Activated CD8-positive, alpha-beta memory T cell treated with anti-CD3 and anti-CD28 coated beads, Interleukin-2, amount 10 ng/mL, durations not matched to agents 7 days and 5 days (primary cell): ENCODE results near the gene SIRT5. TPM values are rescaled to one million over a fixed set of nuclear protein-coding genes. Genes with fewer than 3 reads are reported as not detected.

Experiments
- ATAC-seq: fragments of 150-1000 bp; cut with Tn5 transposase; one replicate; pipeline ENCODE4 v1.10.0; 2021; ENCODE audit warnings: moderate library complexity
- CTCF ChIA-PET: fragments of 350-600 bp; sonication (Branson Sonifier 250); formaldehyde crosslinking; loops from one replicate; lab custom pipeline; 2021; ENCODE audit warnings: antibody characterized with exemption; lab: Charles Lee
- DNase-seq: peaks from one replicate; pipeline ENCODE4 v3.0.0-alpha.2; 2020
- H3K27ac Mint-ChIP-seq: one replicate; pipeline ENCODE4 v1.8.0; 2021; ENCODE audit warnings: mild to moderate bottlenecking, mixed read lengths
- H3K27me3 Mint-ChIP-seq: one replicate; pipeline ENCODE4 v1.8.0; 2021; ENCODE audit warnings: mixed read lengths
- H3K36me3 Mint-ChIP-seq: one replicate; pipeline ENCODE4 v1.8.0; 2021; ENCODE audit warnings: mild to moderate bottlenecking, mixed read lengths
- H3K4me1 Mint-ChIP-seq: one replicate; pipeline ENCODE4 v1.8.0; 2021; ENCODE audit warnings: mixed read lengths
- H3K4me3 Mint-ChIP-seq: one replicate; pipeline ENCODE4 v1.8.0; 2021; ENCODE audit warnings: mild to moderate bottlenecking, moderate library complexity, mixed read lengths
- H3K9me3 Mint-ChIP-seq: one replicate; pipeline ENCODE4 v1.8.0; 2022; ENCODE audit warnings: low read depth, mixed read lengths
- total RNA-seq, 2 experiments: library from RNA; stranded (reverse); gene quantifications; one replicate each; pipeline ENCODE4 v1.2.3, GENCODE V29; 2021

SIRT5 gene
- total RNA-seq, 2 experiments from 2014 or later: 6.9 to 10.9 TPM

DNA sequence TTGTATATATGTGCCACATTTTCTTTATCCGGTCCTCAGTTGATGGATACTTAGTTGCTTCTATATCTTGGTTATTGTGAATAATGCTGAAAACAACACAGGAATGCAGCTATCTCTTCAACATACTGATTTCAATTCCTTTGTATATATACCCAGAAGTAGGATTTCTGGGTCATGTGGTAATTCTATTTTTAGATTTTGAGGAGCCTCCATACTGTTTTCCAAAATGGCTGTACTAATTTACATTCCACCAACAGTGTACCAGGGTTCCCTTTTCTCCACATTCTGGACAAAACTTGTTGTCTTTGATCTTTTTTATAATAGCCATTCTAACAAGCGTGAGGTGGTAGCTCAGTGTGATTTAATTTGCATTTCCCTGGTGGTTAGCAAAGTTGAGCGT is 1.6 kb downstream of the SIRT5 start:
- Mint-ChIP-seq H3K9me3 (peaks cover 4% of the 10 kb centered on the region), H3K4me1 (peaks cover 24% of the 10 kb centered on the region), H3K36me3 (peaks cover 12% of the 10 kb centered on the region), H3K4me3 (peak overlapping the region; percentile 42), H3K27ac (no peak overlapping the region), H3K27me3 (no peaks in the 10 kb centered on the region)
- ATAC-seq: no peak
- CTCF ChIA-PET: interaction anchor here (1.0 to 4.6 kb wide), 19 partner anchors 14 to 247 kb away, joined by 4 to 61 read pairs (median 11); partner anchors contain the start of genes GFOD1, MCUR1, NOL7 and RANBP9
- no peak for DNase-seq

DNA sequence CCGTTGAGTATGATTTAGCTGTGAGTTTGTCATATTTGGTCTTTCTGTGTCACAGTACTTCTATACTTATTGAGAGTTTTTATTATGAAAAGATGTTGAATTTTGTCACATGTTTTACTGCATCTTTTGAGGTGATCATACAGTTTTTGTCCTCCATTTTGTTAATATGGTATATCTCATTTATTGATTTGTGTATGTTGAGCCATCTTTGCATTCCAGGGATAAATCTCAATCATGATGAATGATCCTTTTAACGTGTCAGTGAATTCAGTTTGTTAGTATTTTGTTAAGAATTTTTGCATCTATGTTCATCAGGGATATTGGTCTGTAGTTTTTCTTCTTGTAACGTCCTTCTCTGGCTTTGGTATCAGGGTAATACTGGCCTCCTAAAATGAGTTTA is 3.5 kb downstream of the SIRT5 start:
- no peak overlapping the region for H3K27ac Mint-ChIP-seq
- no peak for ATAC-seq
- no peak for DNase-seq
- peaks cover 22% of the 10 kb centered on the region for H3K4me1 Mint-ChIP-seq
- CTCF ChIA-PET: interaction anchor here (0.6 kb wide), 1 partner anchor 54 kb away, joined by 3 read pairs; no protein-coding TSS in a partner anchor
- peaks cover 4% of the 10 kb centered on the region for H3K9me3 Mint-ChIP-seq
- no peaks in the 10 kb centered on the region for H3K27me3 Mint-ChIP-seq
- peaks cover 17% of the 10 kb centered on the region for H3K36me3 Mint-ChIP-seq
- H3K4me3 Mint-ChIP-seq: no peak overlapping the region

DNA sequence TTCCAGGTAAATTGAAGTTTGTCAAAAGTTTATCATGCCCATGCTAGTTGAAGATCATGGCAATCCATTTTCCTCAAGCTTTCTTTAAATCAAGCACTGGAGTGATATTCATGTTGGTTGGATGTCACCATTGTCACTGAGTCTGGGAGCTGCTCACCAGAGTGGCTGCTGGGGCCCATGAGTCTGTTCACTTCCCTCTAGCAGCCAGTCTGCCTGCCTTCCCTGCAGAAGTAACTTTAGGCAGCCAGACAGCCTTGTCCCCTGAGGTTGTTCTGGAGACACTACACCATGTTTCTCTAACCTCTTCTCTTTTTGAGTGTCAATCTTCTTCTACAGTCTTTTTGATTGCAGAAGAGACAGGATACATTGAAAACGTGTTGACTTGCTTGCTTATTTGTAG is 5.5 kb downstream of the SIRT5 start:
- peaks cover 4% of the 10 kb centered on the region for H3K9me3 Mint-ChIP-seq
- H3K4me1 Mint-ChIP-seq: peaks cover 13% of the 10 kb centered on the region
- CTCF ChIA-PET: no interaction called here
- H3K4me3 Mint-ChIP-seq: no peak overlapping the region
- H3K27me3 Mint-ChIP-seq: no peaks in the 10 kb centered on the region
- no peak overlapping the region for H3K27ac Mint-ChIP-seq
- DNase-seq (no peak), ATAC-seq (no peak)
- peaks cover 23% of the 10 kb centered on the region for H3K36me3 Mint-ChIP-seq

DNA sequence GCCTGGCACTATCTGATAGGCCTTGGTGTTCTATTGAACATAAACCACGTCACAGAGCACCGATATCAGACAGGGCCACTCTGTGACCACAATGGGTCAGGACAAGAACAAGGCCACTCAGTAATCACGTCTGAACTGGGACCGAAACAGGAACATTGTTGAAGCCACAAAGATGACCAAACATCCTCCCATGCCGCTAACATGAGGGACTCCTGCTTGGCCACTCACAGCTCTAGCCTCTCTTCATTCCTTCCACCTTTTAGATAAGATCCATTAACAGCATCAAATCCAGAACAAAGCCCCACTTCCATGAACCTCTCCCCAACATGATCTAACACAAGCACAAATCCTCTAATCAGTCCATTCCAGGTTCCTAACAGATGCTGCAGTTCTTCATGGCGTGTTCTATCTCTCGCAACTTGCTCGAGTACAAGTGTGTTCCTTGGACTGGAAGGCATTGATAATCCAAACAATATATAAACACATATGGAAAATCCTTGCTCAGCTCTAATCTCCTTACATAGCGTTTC is 7.4 kb downstream of the SIRT5 start:
- Mint-ChIP-seq H3K27me3 (no peaks in the 10 kb centered on the region), H3K27ac (no peak overlapping the region), H3K36me3 (peaks cover 27% of the 10 kb centered on the region), H3K9me3 (peaks cover 4% of the 10 kb centered on the region), H3K4me1 (no peaks in the 10 kb centered on the region), H3K4me3 (no peak overlapping the region)
- CTCF ChIA-PET: interaction anchor here (0.7 kb wide), 1 partner anchor 485 kb away, joined by 3 read pairs; no protein-coding TSS in a partner anchor
- no peak for DNase-seq
- no peak for ATAC-seq

DNA sequence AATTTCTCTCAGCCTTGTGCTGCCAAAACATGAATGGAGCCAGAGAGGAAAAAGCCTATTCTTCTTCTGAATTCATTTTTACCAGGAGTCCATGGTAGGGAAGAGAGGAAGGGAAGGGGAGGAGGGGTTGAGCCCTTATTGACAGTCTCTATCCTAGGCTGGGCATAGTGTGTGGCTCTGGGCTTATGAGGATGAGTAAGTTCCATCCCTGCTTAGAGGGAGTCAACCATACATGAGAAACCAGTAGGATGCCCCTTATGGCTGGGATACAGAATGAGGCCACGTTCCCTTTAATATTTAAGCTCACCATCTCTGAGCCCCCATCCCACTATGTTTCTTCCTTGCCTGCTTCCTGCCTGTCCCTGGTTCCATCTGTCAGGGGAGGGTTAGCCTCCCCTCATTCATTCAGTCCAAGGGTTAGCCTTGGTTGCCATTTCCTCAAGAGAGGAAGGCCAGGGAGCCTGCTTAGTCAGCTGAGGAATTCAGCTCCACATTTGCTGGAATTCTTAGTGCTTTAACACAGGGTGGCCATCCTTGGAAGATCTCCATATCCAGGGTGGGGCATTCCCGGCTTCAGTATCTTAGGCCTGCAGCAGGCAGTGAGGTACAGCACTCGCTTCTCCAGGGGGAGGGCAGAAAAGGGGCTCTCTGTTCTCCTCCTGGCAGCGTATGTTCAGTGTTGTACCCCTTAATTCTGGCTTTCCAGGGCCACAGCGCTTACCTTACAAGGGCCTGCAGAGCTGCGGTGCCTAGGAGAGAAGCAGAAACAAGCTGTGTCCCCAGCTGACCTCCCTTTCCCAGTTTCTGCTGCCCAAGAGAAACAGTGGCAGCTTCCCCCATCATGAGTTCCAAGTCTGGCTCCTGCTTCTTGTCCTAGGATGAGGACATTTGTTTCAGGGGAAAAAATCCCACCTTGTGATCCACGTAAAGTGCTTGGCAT is 12.5 kb downstream of the SIRT5 start:
- Mint-ChIP-seq H3K27ac (no peak overlapping the region), H3K4me1 (no peaks in the 10 kb centered on the region), H3K4me3 (no peak overlapping the region), H3K36me3 (peaks cover 14% of the 10 kb centered on the region), H3K9me3 (no peaks in the 10 kb centered on the region), H3K27me3 (no peaks in the 10 kb centered on the region)
- DNase-seq (no peak), ATAC-seq (no peak)
- CTCF ChIA-PET: interaction anchor here (2.2 kb wide), 1 partner anchor 12 kb away, joined by 7 read pairs; no protein-coding TSS in a partner anchor

DNA sequence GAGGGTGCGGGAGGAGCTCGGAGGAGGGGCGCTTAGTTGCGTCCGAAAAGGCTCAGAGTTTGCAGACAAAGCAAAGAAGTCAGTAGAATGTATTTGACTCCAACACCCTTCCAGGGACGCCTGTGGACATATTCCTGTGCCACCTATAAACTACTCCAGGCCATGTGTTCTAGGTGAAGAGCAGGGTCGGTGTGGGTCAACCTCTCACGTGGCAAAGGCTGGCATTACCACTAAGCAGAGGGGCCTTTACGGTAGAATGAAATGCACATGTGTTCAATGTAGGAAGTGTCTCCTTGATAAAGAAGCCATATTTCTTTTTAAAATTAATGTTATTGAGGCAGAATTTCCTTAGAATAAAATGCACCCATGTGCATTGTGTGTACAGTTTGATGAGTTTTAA is 15.4 kb downstream of the SIRT5 start:
- ATAC-seq (no peak), DNase-seq (no peak)
- CTCF ChIA-PET: no interaction called here
- H3K27me3 Mint-ChIP-seq: no peaks in the 10 kb centered on the region
- H3K9me3 Mint-ChIP-seq: no peaks in the 10 kb centered on the region
- H3K27ac Mint-ChIP-seq: no peak overlapping the region
- peaks cover 6% of the 10 kb centered on the region for H3K36me3 Mint-ChIP-seq
- H3K4me3 Mint-ChIP-seq: no peak overlapping the region
- peaks cover 2% of the 10 kb centered on the region for H3K4me1 Mint-ChIP-seq

DNA sequence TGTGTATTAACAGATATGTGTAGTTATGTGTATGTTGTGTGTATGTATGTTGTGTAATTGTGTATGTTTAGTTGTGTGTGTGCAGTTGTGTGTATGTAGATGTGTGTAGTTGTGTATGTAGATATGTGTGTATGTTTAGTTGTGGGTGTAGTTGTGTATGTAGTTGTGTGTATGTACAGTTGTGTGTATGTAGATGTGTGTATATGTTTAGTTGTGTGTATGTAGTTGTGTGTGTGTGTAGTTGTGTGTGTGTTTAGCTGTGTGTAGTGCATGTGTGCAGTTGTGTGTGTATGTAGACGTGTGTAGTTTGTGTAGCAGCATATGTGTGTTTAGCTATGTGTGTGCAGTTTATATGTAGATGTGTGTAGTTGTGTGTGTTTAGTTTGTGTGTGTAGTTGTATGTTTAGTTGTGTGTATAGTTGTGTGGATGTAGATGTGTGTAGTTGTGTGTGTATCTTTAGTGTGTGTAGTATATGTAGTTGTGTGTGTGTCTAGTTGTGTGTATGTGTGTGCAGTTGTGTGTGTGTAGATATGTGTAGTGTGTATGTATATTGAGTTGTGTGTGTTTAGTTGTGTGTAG is 16.3 kb downstream of the SIRT5 start:
- no peak for ATAC-seq
- Mint-ChIP-seq H3K9me3 (no peaks in the 10 kb centered on the region), H3K27ac (no peak overlapping the region), H3K36me3 (peaks cover 1% of the 10 kb centered on the region), H3K4me1 (peaks cover 2% of the 10 kb centered on the region), H3K27me3 (no peaks in the 10 kb centered on the region), H3K4me3 (no peak overlapping the region)
- DNase-seq: no peak
- CTCF ChIA-PET: interaction anchor here (1.0 kb wide), 1 partner anchor 25 kb away, joined by 3 read pairs; the partner anchor contains the start of gene NOL7

DNA sequence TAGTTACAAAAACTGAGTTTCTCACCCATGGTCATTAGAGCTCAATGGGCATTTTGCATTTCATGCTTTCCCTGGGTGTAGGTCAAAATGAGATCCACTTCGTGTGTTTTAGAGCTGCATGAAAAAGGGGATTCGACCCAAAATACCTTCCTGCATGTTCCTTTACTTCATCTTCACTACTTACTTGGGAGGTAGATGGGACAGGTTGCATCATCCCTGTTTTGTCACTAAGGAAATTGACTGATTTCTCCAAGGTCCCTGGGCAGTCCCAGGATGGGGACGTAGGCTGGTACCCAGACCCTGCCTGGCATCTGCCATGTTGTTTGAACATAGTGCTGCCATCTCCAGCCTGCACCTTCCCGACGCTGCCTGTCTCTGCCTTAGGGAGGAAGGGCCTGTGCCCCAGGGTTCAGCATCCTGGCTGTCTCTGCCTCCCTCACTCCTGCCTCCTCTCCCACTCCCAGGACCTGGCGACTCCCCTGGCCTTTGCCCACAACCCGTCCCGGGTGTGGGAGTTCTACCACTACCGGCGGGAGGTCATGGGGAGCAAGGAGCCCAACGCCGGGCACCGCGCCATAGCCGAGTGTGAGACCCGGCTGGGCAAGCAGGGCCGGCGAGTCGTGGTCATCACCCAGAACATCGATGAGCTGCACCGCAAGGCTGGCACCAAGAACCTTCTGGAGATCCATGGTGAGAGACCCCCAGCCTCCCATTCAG is 17.0 kb downstream of the SIRT5 start:
- CTCF ChIA-PET: interaction anchor here (1.0 kb wide), 1 partner anchor 24 kb away, joined by 3 read pairs; the partner anchor contains the start of gene NOL7
- no peak for DNase-seq

DNA sequence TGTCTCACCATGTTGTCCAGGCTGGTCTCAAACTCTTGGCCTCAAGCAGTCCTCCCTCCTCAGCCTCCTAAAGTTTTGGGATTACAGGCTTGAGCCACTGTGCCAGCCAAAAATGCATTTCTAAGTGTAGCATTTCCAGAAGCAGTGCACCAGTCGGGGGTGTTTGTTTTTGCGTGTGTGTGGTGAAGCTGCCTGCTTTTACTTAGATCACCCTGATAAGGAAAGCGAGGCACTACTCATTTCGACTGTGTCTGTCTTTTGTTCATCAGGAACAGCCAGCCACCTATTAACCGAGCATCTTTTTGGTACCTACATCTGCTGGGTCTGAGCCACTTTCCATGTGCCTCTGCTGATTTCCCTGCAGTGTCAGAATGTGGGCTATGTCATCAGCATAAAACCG is 18.7 kb downstream of the SIRT5 start:
- Mint-ChIP-seq H3K4me1 (peaks cover 2% of the 10 kb centered on the region), H3K36me3 (peaks cover 8% of the 10 kb centered on the region), H3K27me3 (no peaks in the 10 kb centered on the region), H3K9me3 (no peaks in the 10 kb centered on the region), H3K4me3 (no peak overlapping the region), H3K27ac (no peak overlapping the region)
- ATAC-seq: no peak
- CTCF ChIA-PET: interaction anchor here (0.6 to 2.5 kb wide), 3 partner anchors 18 to 100 kb away, joined by 3 to 11 read pairs (median 4); partner anchors contain the start of gene SIRT5
- DNase-seq: no peak

More for the DNA sequence above, 17.0 kb downstream of the SIRT5 start:
- no peaks in the 10 kb centered on the region for H3K27me3 Mint-ChIP-seq
- peaks cover 2% of the 10 kb centered on the region for H3K4me1 Mint-ChIP-seq
- no peak overlapping the region for H3K27ac Mint-ChIP-seq
- H3K36me3 Mint-ChIP-seq: peaks cover 4% of the 10 kb centered on the region
- ATAC-seq: peak; percentile 16
- no peak overlapping the region for H3K4me3 Mint-ChIP-seq
- H3K9me3 Mint-ChIP-seq: no peaks in the 10 kb centered on the region

DNA sequence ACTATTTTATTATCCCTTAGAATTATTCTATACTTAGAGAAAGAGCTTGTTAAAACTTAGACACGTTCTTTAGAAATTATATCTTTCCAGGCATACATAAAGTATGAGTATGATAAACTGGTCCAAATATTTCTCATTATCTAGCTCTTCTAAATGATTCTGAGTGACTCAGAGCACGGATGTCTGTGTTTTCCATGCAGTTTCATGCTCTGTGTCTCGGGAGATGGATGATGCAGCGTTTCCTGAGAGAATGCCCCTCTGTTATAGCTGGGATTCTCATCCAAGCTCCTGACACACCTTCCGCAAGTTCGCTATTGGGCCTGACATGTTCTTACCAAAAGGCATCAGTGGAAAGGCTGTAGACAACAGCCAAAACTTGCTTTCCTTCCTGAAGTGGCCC is 19.3 kb downstream of the SIRT5 start:
- Mint-ChIP-seq H3K4me3 (no peak overlapping the region), H3K9me3 (no peaks in the 10 kb centered on the region), H3K27me3 (no peaks in the 10 kb centered on the region), H3K36me3 (peaks cover 8% of the 10 kb centered on the region), H3K27ac (no peak overlapping the region), H3K4me1 (peaks cover 2% of the 10 kb centered on the region)
- CTCF ChIA-PET: interaction anchor here (2.3 to 2.5 kb wide), 2 partner anchors 19 to 21 kb away, joined by 9 to 11 read pairs; partner anchors contain the start of genes NOL7 and SIRT5
- no peak for ATAC-seq
- DNase-seq: no peak

DNA sequence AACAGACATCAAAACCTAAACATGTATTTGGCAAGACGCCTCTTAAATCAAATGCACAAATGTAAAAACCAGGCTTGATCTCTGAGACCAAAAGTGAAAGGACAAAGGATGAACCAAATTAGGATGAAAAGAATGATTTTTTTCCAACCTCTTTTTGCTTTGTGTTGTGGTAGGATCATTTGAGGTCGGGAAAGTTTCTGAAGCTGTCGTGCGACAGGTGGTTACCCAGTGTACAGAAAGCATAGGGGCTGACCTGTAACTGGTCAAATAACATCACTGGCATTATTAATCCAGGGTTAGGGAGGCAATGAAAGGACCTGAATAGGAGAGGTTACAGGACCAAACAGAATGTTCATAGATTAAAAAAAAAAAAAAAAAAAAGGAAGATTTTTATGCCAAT is 22.7 kb downstream of the SIRT5 start:
- ATAC-seq: no peak

DNA sequence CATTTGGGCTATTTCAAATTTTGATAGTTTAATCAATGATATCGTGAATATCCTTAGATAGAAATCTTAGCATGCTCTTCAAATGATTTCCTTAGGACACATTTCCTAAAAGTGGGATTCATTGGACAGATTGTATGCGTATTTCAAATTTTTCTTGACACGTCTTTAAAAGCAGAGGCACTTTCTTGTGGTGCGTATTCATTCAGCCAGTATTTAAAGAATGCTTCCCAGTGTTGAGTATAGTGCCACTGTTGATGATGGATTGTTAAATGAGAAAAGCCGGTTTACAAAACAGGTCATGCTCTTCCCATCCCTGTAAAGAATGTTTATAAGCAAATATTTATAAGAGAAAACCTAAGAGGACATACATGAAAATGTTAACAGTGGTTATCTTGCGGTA is 25.6 kb downstream of the SIRT5 start:
- H3K27ac Mint-ChIP-seq: no peak overlapping the region
- peaks cover 18% of the 10 kb centered on the region for H3K36me3 Mint-ChIP-seq
- H3K4me1 Mint-ChIP-seq: peaks cover 4% of the 10 kb centered on the region
- H3K27me3 Mint-ChIP-seq: no peaks in the 10 kb centered on the region
- no peak overlapping the region for H3K4me3 Mint-ChIP-seq
- CTCF ChIA-PET: no interaction called here
- DNase-seq (no peak), ATAC-seq (no peak)
- no peaks in the 10 kb centered on the region for H3K9me3 Mint-ChIP-seq

More for the DNA sequence above, 22.7 kb downstream of the SIRT5 start:
- H3K4me3 Mint-ChIP-seq: no peak overlapping the region
- peaks cover 14% of the 10 kb centered on the region for H3K36me3 Mint-ChIP-seq
- no peak for DNase-seq
- no peaks in the 10 kb centered on the region for H3K9me3 Mint-ChIP-seq
- CTCF ChIA-PET: no interaction called here
- H3K27ac Mint-ChIP-seq: no peak overlapping the region
- no peaks in the 10 kb centered on the region for H3K27me3 Mint-ChIP-seq
- H3K4me1 Mint-ChIP-seq: peaks cover 2% of the 10 kb centered on the region
